RWPE2 (cell line): Measurements from ENCODE around the gene ADAMTS16.
A peak's percentile ranks its signal among the peaks of the same experiment; 100 is the strongest.

ENCODE experiments used
- ATAC-seq: fragments of 200-7000 bp; cut with Tn5 transposase; 3 replicates; pipeline ENCODE4 v1.9.1; 2021; ENCODE audit warnings: low read depth
- DNase-seq: peaks from one replicate; pipeline ENCODE4 v3.0.0-alpha.2; 2020; ENCODE audit warnings: low spot score
- H3K27ac ChIP-seq: fragments of 450-650 bp; 2 replicates; pipeline ENCODE4 v1.5.1; 2017; ENCODE audit warnings: mild to moderate bottlenecking; ENCODE audit not compliant: poor library complexity, severe bottlenecking
- H3K27me3 ChIP-seq: fragments of 250-450 bp; sonication (Bioruptor Pico); 2 replicates; pipeline ENCODE4 v1.5.1; 2021; ENCODE audit warnings: mild to moderate bottlenecking, moderate library complexity; ENCODE audit not compliant: insufficient read depth, poor library complexity, severe bottlenecking
- H3K36me3 ChIP-seq: fragments of 250-450 bp; sonication (Bioruptor Pico); 2 replicates; pipeline ENCODE4 v1.5.1; 2020; ENCODE audit warnings: low read depth, mild to moderate bottlenecking, moderate library complexity
- H3K4me1 ChIP-seq: fragments of 250-450 bp; sonication (Bioruptor Pico); 2 replicates; pipeline ENCODE4 v1.5.1; 2021; ENCODE audit warnings: mild to moderate bottlenecking, moderate library complexity; ENCODE audit not compliant: insufficient read depth, poor library complexity, severe bottlenecking
- H3K4me3 ChIP-seq: fragments of 250-450 bp; sonication (Bioruptor Pico); 2 replicates; pipeline ENCODE4 v1.5.1; 2021; ENCODE audit warnings: mild to moderate bottlenecking, moderate library complexity; ENCODE audit not compliant: severe bottlenecking
- H3K9me3 ChIP-seq: fragments of 250-450 bp; sonication (Bioruptor Pico); 2 replicates; pipeline ENCODE4 v1.5.1; 2021; ENCODE audit warnings: mild to moderate bottlenecking, moderate library complexity; ENCODE audit not compliant: severe bottlenecking
- CTCF ChIP-seq: fragments of 450-650 bp; IDR thresholded peaks from one replicate; pipeline ENCODE4 v1.5.1; 2017; ENCODE audit warnings: mild to moderate bottlenecking, moderate library complexity; ENCODE audit not compliant: poor library complexity, severe bottlenecking

ADAMTS16 gene

GRCh38 chr5:5146530-5147160 is 6.5 kb downstream of the ADAMTS16 start:
- no peak for ATAC-seq
- no peak for DNase-seq
- H3K9me3 ChIP-seq = peaks cover 2% of the 10 kb centered on the region
- H3K4me1 ChIP-seq = peaks cover 15% of the 10 kb centered on the region
- H3K4me3 ChIP-seq = no peak overlapping the region
- no peaks in the 10 kb centered on the region for H3K27me3 ChIP-seq
- TF ChIP-seq CTCF = no peak
- peak overlapping the region; percentile 47 for H3K27ac ChIP-seq
- no peaks in the 10 kb centered on the region for H3K36me3 ChIP-seq

- DNase-seq (no peak), ATAC-seq (no peak)
- H3K36me3 ChIP-seq = no peaks in the 10 kb centered on the region
- peaks cover 15% of the 10 kb centered on the region for H3K4me1 ChIP-seq
- no peak overlapping the region for H3K4me3 ChIP-seq
- H3K27me3 ChIP-seq = no peaks in the 10 kb centered on the region
- no peak overlapping the region for H3K27ac ChIP-seq
- TF ChIP-seq CTCF = no peak
- H3K9me3 ChIP-seq = peaks cover 2% of the 10 kb centered on the region
Measured at GRCh38 chr5:5149154-5149553, 9.0 kb downstream of the ADAMTS16 start.

- no peak overlapping the region for H3K4me3 ChIP-seq
- peaks cover 2% of the 10 kb centered on the region for H3K9me3 ChIP-seq
- no peaks in the 10 kb centered on the region for H3K36me3 ChIP-seq
- DNase-seq (no peak), ATAC-seq (no peak)
- peaks cover 10% of the 10 kb centered on the region for H3K4me1 ChIP-seq
- no peaks in the 10 kb centered on the region for H3K27me3 ChIP-seq
- no peak for TF ChIP-seq CTCF
- H3K27ac ChIP-seq = no peak overlapping the region
Measured at GRCh38 chr5:5150667-5151066, 10.5 kb downstream of the ADAMTS16 start.

- Histone ChIP-seq H3K4me1 (peaks cover 8% of the 10 kb centered on the region), H3K9me3 (peaks cover 2% of the 10 kb centered on the region), H3K4me3 (no peak overlapping the region), H3K27ac (no peak overlapping the region), H3K27me3 (no peaks in the 10 kb centered on the region), H3K36me3 (no peaks in the 10 kb centered on the region)
- DNase-seq = no peak
- no peak for ATAC-seq
- TF ChIP-seq CTCF = no peak
Measured at GRCh38 chr5:5154733-5155132, 14.6 kb downstream of the ADAMTS16 start.

GRCh38 chr5:5155617-5156016 is 15.5 kb downstream of the ADAMTS16 start:
- TF ChIP-seq CTCF = no peak
- H3K4me1 ChIP-seq = peaks cover 8% of the 10 kb centered on the region
- no peaks in the 10 kb centered on the region for H3K27me3 ChIP-seq
- H3K9me3 ChIP-seq = peaks cover 2% of the 10 kb centered on the region
- DNase-seq (no peak), ATAC-seq (no peak)
- H3K4me3 ChIP-seq = no peak overlapping the region
- no peak overlapping the region for H3K27ac ChIP-seq
- H3K36me3 ChIP-seq = no peaks in the 10 kb centered on the region
